ENCODE data around the gene PAPPA2.

- TF ChIP-seq CTCF (IDR thresholded peaks at IDR 0.05) (no peak), POLR2A (IDR thresholded peaks at IDR 0.05) (no peak)
Observed at GRCh38 chr1:176469450-176470010, 6.6 kb downstream of the PAPPA2 start.
